Endothelial cell (in vitro differentiated cells): ENCODE measurements around the gene SLC35F4. TPM values are rescaled to one million over a fixed set of nuclear protein-coding genes. Genes with fewer than 3 reads are reported as not detected.
"Not testable (repeated sequence)": the region's sequence is repeated elsewhere in the genome, so short reads cannot be mapped to it uniquely, and the experiment has no call there.

Experiments used
- DNase-seq: peaks from one replicate; pipeline ENCODE4 v3.0.0; 2021; ENCODE audit warnings: low spot score
- H3K27ac Mint-ChIP-seq: one replicate; pipeline ENCODE4 v1.8.0; 2021; ENCODE audit warnings: mixed read lengths, inconsistent platforms; ENCODE audit not compliant: unreplicated experiment
- H3K27me3 Mint-ChIP-seq: one replicate; pipeline ENCODE4 v1.8.0; 2021; ENCODE audit warnings: mild to moderate bottlenecking, moderate library complexity, mixed read lengths, inconsistent platforms; ENCODE audit not compliant: unreplicated experiment
- H3K36me3 Mint-ChIP-seq: one replicate; pipeline ENCODE4 v1.8.0; 2021; ENCODE audit warnings: mild to moderate bottlenecking, low read depth, mixed read lengths, inconsistent platforms; ENCODE audit not compliant: unreplicated experiment
- H3K4me1 Mint-ChIP-seq: one replicate; pipeline ENCODE4 v1.8.0; 2021; ENCODE audit warnings: mild to moderate bottlenecking, mixed read lengths, inconsistent platforms; ENCODE audit not compliant: unreplicated experiment
- H3K4me3 Mint-ChIP-seq: one replicate; pipeline ENCODE4 v1.8.0; 2021; ENCODE audit warnings: mild to moderate bottlenecking, mixed read lengths, inconsistent platforms; ENCODE audit not compliant: unreplicated experiment
- H3K9me3 Mint-ChIP-seq: one replicate; pipeline ENCODE4 v1.8.0; 2021; ENCODE audit warnings: mixed read lengths, inconsistent platforms; ENCODE audit not compliant: unreplicated experiment
- total RNA-seq: library from RNA; stranded (reverse); fragmentation: NEBNext Ultra II Directional; extraction: Animal tissue kit (Norgen Biotek cat#: 25700); gene quantifications from one replicate; pipeline ENCODE4 v1.2.1, GENCODE V29; 2021; ENCODE audit not compliant: unreplicated experiment
- TF ChIP-seq, protein P1 (sequence below): fragments of 200-600 bp; sonication (generic); IDR thresholded peaks from one replicate; pipeline ENCODE4 v1.5.0; 2021; ENCODE audit warnings: antibody characterized with exemption; ENCODE audit not compliant: unreplicated experiment

The SLC35F4 gene
- total RNA-seq, 1 donor from 2014 or later, result not detected

- Mint-ChIP-seq H3K36me3 (no peaks in the 10 kb centered on the region), H3K9me3 (no peaks in the 10 kb centered on the region), H3K27ac (no peak overlapping the region), H3K4me3 (no peak overlapping the region), H3K27me3 (no peaks in the 10 kb centered on the region), H3K4me1 (no peaks in the 10 kb centered on the region)
- TF ChIP-seq, protein P1, sequence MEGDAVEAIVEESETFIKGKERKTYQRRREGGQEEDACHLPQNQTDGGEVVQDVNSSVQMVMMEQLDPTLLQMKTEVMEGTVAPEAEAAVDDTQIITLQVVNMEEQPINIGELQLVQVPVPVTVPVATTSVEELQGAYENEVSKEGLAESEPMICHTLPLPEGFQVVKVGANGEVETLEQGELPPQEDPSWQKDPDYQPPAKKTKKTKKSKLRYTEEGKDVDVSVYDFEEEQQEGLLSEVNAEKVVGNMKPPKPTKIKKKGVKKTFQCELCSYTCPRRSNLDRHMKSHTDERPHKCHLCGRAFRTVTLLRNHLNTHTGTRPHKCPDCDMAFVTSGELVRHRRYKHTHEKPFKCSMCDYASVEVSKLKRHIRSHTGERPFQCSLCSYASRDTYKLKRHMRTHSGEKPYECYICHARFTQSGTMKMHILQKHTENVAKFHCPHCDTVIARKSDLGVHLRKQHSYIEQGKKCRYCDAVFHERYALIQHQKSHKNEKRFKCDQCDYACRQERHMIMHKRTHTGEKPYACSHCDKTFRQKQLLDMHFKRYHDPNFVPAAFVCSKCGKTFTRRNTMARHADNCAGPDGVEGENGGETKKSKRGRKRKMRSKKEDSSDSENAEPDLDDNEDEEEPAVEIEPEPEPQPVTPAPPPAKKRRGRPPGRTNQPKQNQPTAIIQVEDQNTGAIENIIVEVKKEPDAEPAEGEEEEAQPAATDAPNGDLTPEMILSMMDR, result no peak
- DNase-seq, result no peak
These were observed 360 bp upstream of the SLC35F4 start for GRCh38 chr14:57866199-57866705.

- TF ChIP-seq, protein P1, result no peak
- H3K9me3 Mint-ChIP-seq, result no peaks in the 10 kb centered on the region
- DNase-seq, result no peak
- no peaks in the 10 kb centered on the region for H3K36me3 Mint-ChIP-seq
- H3K27ac Mint-ChIP-seq, result no peak overlapping the region
- H3K27me3 Mint-ChIP-seq, result no peaks in the 10 kb centered on the region
- no peaks in the 10 kb centered on the region for H3K4me1 Mint-ChIP-seq
- H3K4me3 Mint-ChIP-seq, result no peak overlapping the region
These were observed 858 bp downstream of the SLC35F4 start for GRCh38 chr14:57865066-57865402.

- Mint-ChIP-seq H3K36me3 (no peaks in the 10 kb centered on the region), H3K9me3 (no peaks in the 10 kb centered on the region), H3K4me3 (no peak overlapping the region), H3K4me1 (no peaks in the 10 kb centered on the region), H3K27ac (no peak overlapping the region), H3K27me3 (no peaks in the 10 kb centered on the region)
- TF ChIP-seq, protein P1, result no peak
- no peak for DNase-seq
These were observed 1.2 kb downstream of the SLC35F4 start for GRCh38 chr14:57864659-57865058.

DNA sequence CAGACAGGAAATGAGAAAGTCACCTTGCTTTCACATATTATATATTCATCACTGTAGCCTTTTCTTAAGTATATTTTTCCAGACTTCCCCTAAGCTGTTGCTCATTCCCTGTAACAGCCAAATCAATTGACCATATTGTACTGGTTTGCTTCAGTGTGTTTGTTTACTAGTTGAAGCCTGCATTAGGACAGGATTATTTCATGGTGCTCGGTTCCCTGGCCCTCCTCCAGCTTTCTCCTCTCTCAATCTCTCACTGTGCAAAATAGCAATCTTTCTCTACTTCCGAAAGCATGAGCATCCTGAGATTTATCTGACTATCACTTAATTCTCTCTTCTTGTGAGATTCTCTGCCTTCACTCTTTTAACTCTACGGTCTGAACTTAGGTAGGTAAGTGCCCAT is 2.4 kb downstream of the SLC35F4 start:
- no peak overlapping the region for H3K27ac Mint-ChIP-seq
- H3K36me3 Mint-ChIP-seq, result no peaks in the 10 kb centered on the region
- TF ChIP-seq, protein P1, result no peak
- no peak overlapping the region for H3K4me3 Mint-ChIP-seq
- no peaks in the 10 kb centered on the region for H3K9me3 Mint-ChIP-seq
- H3K27me3 Mint-ChIP-seq, result no peaks in the 10 kb centered on the region
- H3K4me1 Mint-ChIP-seq, result no peaks in the 10 kb centered on the region
- no peak for DNase-seq

DNA sequence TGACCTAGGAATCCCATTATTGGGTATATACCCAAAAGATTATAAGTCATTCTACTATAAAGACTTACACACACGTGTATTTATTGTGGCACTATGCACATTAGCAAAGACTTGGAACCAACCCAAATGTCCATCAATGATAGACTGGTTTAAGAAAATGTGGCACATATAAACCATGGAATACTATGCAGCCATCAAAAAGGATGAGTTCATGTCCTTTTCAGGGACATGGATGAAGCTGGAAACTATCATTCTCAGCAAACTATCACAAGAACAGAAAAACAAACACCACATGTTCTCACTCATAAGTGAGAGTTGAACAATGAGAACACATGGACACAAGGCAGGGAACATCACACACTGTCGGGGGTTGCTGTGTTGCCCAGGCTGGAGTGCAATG is 10.2 kb downstream of the SLC35F4 start:
- H3K9me3 Mint-ChIP-seq, H3K4me1 Mint-ChIP-seq, H3K27ac Mint-ChIP-seq, H3K27me3 Mint-ChIP-seq, H3K36me3 Mint-ChIP-seq, DNase-seq, H3K4me3 Mint-ChIP-seq: not testable (repeated sequence)

DNA sequence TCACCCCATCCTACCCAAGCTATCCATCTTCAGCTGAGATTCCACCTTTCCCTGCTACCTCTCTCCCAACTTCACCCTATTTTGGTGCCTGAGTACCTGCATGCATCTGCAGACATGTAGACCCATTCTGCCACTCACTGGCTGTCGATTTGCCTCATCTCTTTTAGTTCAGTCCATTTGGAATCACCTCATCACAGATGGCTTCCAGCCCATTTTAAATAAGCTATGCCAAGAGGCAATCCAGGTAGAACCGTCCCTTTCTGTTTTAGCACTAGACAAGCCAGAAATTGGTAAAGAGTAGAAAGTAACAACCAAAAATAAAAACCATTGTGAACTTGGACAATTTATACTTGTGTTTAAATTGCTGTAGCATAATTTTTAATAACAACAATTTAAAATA is 11.3 kb downstream of the SLC35F4 start:
- no peaks in the 10 kb centered on the region for H3K27me3 Mint-ChIP-seq
- no peak overlapping the region for H3K27ac Mint-ChIP-seq
- TF ChIP-seq, protein P1, result no peak
- no peaks in the 10 kb centered on the region for H3K36me3 Mint-ChIP-seq
- no peak overlapping the region for H3K4me3 Mint-ChIP-seq
- no peaks in the 10 kb centered on the region for H3K4me1 Mint-ChIP-seq
- DNase-seq, result no peak
- H3K9me3 Mint-ChIP-seq, result no peaks in the 10 kb centered on the region
